AG04449 (cell line): Measurements from ENCODE around the gene ECM1.

ENCODE experiments used
- CTCF ChIA-PET: fragments of 350-600 bp; formaldehyde crosslinking; extraction: SDS; loops from one replicate; lab custom pipeline; 2021; ENCODE audit warnings: antibody characterized with exemption; lab: Yijun Ruan, JAX
- POLR2A ChIA-PET: fragments of 400-600, 350-600 bp; formaldehyde crosslinking; extraction: SDS; loops from one replicate; lab custom pipeline; 2020; ENCODE audit warnings: antibody characterized with exemption, inconsistent platforms; lab: Yijun Ruan, JAX
- DNase-seq: peaks from one replicate; pipeline ENCODE4 v3.0.0-alpha.2; 2010; ENCODE audit warnings: low read depth, low spot score
- H3K4me3 ChIP-seq: 2 replicates; pipeline ENCODE4 v1.5.1; 2011; ENCODE audit warnings: low read depth, mild to moderate bottlenecking, control low read depth, low read length
- TF ChIP-seq, protein P1 (sequence below): IDR thresholded peaks from one replicate; pipeline ENCODE4 v1.5.1; 2011; ENCODE audit warnings: mild to moderate bottlenecking, moderate library complexity, low read length, control low read depth, inconsistent platforms; ENCODE audit not compliant: insufficient read depth; ENCODE audit errors: missing control alignments

Gene ECM1

DNA sequence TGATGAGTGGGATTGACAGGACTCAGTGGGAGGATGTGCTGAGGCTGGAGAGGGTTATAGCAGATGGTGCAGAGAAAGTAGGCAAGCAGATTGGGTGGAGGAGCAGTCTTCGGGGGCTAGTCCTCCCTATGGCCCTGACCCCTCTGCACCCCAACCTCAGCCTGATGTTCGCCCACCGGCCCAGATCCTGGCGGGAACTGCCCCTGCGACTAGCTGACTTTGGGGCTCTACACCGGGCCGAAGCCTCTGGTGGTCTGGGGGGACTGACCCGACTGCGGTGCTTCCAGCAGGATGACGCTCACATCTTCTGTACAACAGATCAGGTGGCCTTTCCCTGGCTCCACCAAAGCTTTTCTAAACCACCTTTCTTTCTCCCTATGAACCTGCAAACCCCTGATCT, 9.6 kb upstream of the ECM1 start:
- no peak for DNase-seq
- TF ChIP-seq, protein P1, sequence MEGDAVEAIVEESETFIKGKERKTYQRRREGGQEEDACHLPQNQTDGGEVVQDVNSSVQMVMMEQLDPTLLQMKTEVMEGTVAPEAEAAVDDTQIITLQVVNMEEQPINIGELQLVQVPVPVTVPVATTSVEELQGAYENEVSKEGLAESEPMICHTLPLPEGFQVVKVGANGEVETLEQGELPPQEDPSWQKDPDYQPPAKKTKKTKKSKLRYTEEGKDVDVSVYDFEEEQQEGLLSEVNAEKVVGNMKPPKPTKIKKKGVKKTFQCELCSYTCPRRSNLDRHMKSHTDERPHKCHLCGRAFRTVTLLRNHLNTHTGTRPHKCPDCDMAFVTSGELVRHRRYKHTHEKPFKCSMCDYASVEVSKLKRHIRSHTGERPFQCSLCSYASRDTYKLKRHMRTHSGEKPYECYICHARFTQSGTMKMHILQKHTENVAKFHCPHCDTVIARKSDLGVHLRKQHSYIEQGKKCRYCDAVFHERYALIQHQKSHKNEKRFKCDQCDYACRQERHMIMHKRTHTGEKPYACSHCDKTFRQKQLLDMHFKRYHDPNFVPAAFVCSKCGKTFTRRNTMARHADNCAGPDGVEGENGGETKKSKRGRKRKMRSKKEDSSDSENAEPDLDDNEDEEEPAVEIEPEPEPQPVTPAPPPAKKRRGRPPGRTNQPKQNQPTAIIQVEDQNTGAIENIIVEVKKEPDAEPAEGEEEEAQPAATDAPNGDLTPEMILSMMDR: no peak
- CTCF ChIA-PET: interaction anchor here (1.3 to 2.1 kb wide), 3 partner anchors 15 to 62 kb away, joined by 3 to 5 read pairs (median 4); partner anchors contain the start of gene FALEC
- POLR2A ChIA-PET: interaction anchor here (1.7 kb wide), 1 partner anchor 10 kb away, joined by 6 read pairs; the partner anchor contains the start of gene ECM1
- no peak overlapping the region for H3K4me3 ChIP-seq

DNA sequence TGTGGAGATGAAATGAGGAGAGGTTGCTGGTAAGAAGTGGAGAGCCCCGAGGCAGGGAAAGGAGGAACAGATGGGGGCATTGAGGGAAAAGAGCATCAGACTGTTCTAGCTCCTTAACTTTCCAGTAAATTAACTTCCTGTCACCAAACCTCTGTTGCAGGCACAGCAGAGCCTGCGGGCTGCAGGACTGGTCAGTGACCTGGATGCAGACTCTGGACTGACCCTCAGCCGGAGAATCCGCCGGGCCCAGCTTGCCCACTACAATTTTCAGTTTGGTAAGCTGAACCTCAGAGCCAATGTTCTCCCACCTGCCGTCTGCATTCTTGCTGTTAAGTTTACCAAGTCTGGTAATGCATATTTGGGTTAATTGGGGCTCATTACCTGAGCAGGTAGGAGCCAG, 2.5 kb upstream of the ECM1 start:
- DNase-seq: no peak
- H3K4me3 ChIP-seq: no peak overlapping the region
- TF ChIP-seq, protein P1: no peak
- POLR2A ChIA-PET: no interaction called here
- CTCF ChIA-PET: interaction anchor here (0.8 to 1.0 kb wide), 2 partner anchors 10 to 13 kb away, joined by 3 read pairs; partner anchors contain the start of gene FALEC

DNA sequence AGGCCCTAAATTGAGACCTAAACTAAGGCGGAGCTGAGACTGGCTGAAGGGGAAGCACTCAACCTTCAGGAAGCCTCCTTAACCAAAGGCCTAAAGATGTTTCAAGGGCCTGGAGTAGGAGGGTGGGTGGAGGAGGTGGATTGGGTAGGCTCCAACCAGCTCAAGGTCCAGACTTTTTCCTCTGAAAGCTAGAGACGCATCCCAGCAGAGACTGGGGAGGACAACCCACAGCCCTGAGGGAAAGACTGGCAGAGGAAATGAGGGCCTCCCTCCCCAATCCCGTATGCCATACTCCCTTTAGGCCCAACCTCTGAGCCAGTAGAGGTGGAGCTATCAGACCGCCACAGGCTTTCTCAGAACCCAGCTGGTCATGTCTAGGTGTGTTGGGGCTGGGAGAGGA, 1.1 kb downstream of the ECM1 start:
- H3K4me3 ChIP-seq: peak overlapping the region; percentile 64
- DNase-seq: no peak
- TF ChIP-seq, protein P1: no peak
- ChIA-PET CTCF (interaction anchor here (0.9 to 2.4 kb wide), 5 partner anchors 24 to 486 kb away, joined by 3 to 15 read pairs (median 5); no protein-coding TSS in a partner anchor), POLR2A (interaction anchor here (0.6 to 0.9 kb wide), 2 partner anchors 70 to 168 kb away, joined by 3 to 4 read pairs; partner anchors contain the start of gene MCL1)

DNA sequence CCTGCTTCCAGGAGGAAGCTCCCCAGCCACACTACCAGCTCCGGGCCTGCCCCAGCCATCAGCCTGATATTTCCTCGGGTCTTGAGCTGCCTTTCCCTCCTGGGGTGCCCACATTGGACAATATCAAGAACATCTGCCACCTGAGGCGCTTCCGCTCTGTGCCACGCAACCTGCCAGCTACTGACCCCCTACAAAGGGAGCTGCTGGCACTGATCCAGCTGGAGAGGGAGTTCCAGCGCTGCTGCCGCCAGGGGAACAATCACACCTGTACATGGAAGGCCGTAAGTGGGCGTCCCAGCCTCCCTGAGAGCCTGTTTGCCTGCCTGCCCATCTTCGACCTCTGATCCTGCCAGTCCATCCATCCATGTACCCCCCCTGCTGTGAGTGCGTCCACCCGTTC, 3.6 kb downstream of the ECM1 start:
- POLR2A ChIA-PET: no interaction called here
- H3K4me3 ChIP-seq: no peak overlapping the region
- DNase-seq: no peak
- TF ChIP-seq, protein P1: no peak
- CTCF ChIA-PET: interaction anchor here (1.0 to 11.8 kb wide), 4 partner anchors 22 to 256 kb away, joined by 3 to 160 read pairs (median 4); no protein-coding TSS in a partner anchor

DNA sequence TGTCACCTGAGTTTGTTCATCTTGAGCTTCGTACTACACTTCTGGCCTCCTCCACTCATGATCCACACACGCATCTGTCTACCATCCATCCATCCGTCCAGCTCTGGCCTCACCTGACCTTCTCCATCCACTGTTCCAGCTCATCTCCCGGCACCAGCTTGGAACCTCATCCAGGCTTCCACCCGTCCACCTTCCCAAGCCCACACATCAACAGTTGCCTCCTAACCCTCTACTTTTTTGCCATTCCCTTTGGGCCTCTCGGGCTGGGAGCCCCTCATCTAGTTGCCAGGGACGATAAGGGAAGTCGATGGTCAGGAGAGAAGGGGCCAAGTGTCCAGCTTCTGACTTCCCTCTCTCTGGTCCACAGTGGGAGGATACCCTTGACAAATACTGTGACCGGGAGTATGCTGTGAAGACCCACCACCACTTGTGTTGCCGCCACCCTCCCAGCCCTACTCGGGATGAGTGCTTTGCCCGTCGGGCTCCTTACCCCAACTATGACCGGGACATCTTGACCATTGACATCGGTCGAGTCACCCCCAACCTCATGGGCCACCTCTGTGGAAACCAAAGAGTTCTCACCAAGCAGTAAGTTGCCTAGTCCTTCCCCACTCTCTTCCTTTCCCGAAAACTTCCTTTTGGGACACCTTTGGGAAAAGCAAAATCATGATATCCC, 4.2 kb downstream of the ECM1 start:
- no peak overlapping the region for H3K4me3 ChIP-seq
- no peak for DNase-seq
- CTCF ChIA-PET: interaction anchor here (1.0 to 11.8 kb wide), 4 partner anchors 21 to 256 kb away, joined by 3 to 160 read pairs (median 6); no protein-coding TSS in a partner anchor
- POLR2A ChIA-PET: no interaction called here
- TF ChIP-seq, protein P1: no peak

DNA sequence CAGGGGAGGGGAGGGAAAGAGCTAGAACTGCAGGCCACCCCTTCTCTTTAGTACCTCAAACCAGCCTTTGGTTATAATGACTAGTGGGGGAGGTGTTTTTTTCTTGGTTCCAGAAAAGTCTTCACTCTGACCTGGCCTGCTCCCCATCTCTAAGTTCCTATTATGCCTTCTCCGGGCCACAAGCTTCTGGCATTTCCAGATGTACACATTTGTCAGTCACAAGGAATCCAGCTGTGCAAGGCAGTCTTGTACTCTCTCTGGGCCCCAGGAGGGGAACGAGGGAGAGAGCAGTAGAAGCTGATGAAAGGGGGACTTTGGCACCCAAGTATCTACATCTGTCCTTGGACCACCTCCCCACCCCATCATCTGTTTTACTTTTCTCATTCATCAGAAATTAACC, 4.9 kb downstream of the ECM1 start:
- CTCF ChIA-PET: interaction anchor here (1.5 to 11.8 kb wide), 3 partner anchors 20 to 257 kb away, joined by 4 to 160 read pairs (median 8); no protein-coding TSS in a partner anchor
- no peak for DNase-seq
- TF ChIP-seq, protein P1: no peak
- H3K4me3 ChIP-seq: no peak overlapping the region
- POLR2A ChIA-PET: interaction anchor here (0.6 to 1.1 kb wide), 2 partner anchors 41 to 428 kb away, joined by 3 read pairs; no protein-coding TSS in a partner anchor
